Endothelial cell of umbilical vein (primary cell): Measurements from ENCODE around the gene MDFIC. TPM values are rescaled to one million over a fixed set of nuclear protein-coding genes. Genes with fewer than 3 reads are reported as not detected.

Experiments used
- BruUV-seq: library from RNA; stranded (reverse); fragments of 400-500 nt; replicated peaks from 2 replicates; lab custom pipeline; 2021; lab: Mats Ljungman, UMichigan
- CTCF ChIA-PET: fragments of 300-600, 350-600 bp; sonication (Branson Sonifier 250); formaldehyde crosslinking; loops from one replicate; lab custom pipeline; 2021; ENCODE audit warnings: antibody characterized with exemption, inconsistent platforms; lab: Charles Lee
- POLR2A ChIA-PET: fragments of 300-600, 350-600 bp; sonication (Branson Sonifier 250); formaldehyde crosslinking; loops from one replicate; lab custom pipeline; 2021; ENCODE audit warnings: antibody characterized with exemption, inconsistent platforms; lab: Charles Lee
- DNase-seq: peaks from one replicate; pipeline ENCODE4 v3.0.0-alpha.2; 2011; ENCODE audit warnings: low read depth, low spot score
- FAIRE-seq: peaks from 2 replicates; lab custom pipeline; 2011; peaks lifted over from hg19 to GRCh38; lab: Jason Lieb, UNC
- H2AFZ ChIP-seq: 2 replicates; pipeline ENCODE4 v1.6.0; 2012; ENCODE audit warnings: low read depth, low read length, control low read depth, inconsistent platforms
- H3K27ac ChIP-seq: 2 replicates; pipeline ENCODE4 v1.5.1; 2011; ENCODE audit warnings: low read depth, mild to moderate bottlenecking, control low read depth, low read length, moderate library complexity; ENCODE audit not compliant: insufficient read depth
- H3K27me3 ChIP-seq, 2 experiments: 2 replicates each; pipeline versions ENCODE4 v1.6.0 to v1.6.1; 2011; ENCODE audit warnings: low read length in 2 of 2, mixed read lengths in 1 of 2; ENCODE audit not compliant: control insufficient read depth in 2 of 2, insufficient read depth in 2 of 2
- H3K36me3 ChIP-seq, 2 experiments: 2 replicates in 1 of 2; 3 replicates in 1 of 2; pipeline ENCODE4 v1.5.1; 2011; ENCODE audit warnings: low read length in 2 of 2, mild to moderate bottlenecking in 1 of 2, moderate library complexity in 1 of 2; ENCODE audit not compliant: control insufficient read depth in 2 of 2, insufficient read depth in 2 of 2; ENCODE audit errors: extremely low read depth in 1 of 2
- H3K4me1 ChIP-seq: 3 replicates; pipeline ENCODE4 v1.5.1; 2011; ENCODE audit warnings: mild to moderate bottlenecking, low read length; ENCODE audit not compliant: control insufficient read depth, insufficient read depth; ENCODE audit errors: extremely low read depth
- H3K4me2 ChIP-seq: 2 replicates; pipeline ENCODE4 v1.6.1; 2011; ENCODE audit warnings: low read length, control low read depth, mixed read lengths; ENCODE audit not compliant: insufficient read depth
- H3K4me3 ChIP-seq, 3 experiments: fragments of 200-600 bp in 1 of 3; sonication (generic), shearing (Covaris generic) in 1 of 3; replicated peaks in 1 of 3; 2 replicates each; pipeline ENCODE4 v1.5.1; 2011 to 2016; ENCODE audit warnings: control low read depth in 3 of 3, low read length in 3 of 3, mild to moderate bottlenecking in 2 of 3, inconsistent platforms in 1 of 3, low read depth in 1 of 3, moderate library complexity in 1 of 3; ENCODE audit not compliant: insufficient read depth in 1 of 3
- H3K79me2 ChIP-seq: 2 replicates; pipeline ENCODE4 v1.6.0; 2012; ENCODE audit warnings: low read length, inconsistent platforms; ENCODE audit not compliant: control insufficient read depth, insufficient read depth
- H3K9ac ChIP-seq: replicated peaks from 2 replicates; pipeline ENCODE3; 2011; ENCODE audit warnings: low read length, control low read depth; ENCODE audit not compliant: insufficient read depth; ENCODE audit errors: extremely low read depth
- H3K9me1 ChIP-seq: replicated peaks from 3 replicates; pipeline ENCODE4 v1.6.0; 2011; ENCODE audit warnings: mild to moderate bottlenecking, low read length; ENCODE audit not compliant: control insufficient read depth, insufficient read depth; ENCODE audit errors: extremely low read depth
- H3K9me3 ChIP-seq: replicated peaks from 2 replicates; pipeline ENCODE4 v1.5.1; 2012; ENCODE audit warnings: low read length, inconsistent platforms; ENCODE audit not compliant: control insufficient read depth, insufficient read depth
- H4K20me1 ChIP-seq: replicated peaks from 2 replicates; pipeline ENCODE3; 2011; ENCODE audit warnings: mild to moderate bottlenecking, low read length; ENCODE audit not compliant: control insufficient read depth, insufficient read depth; ENCODE audit errors: extremely low read depth
- EZH2 ChIP-seq: IDR thresholded peaks from 2 replicates; pipeline ENCODE4 v1.6.1; 2012; ENCODE audit warnings: borderline replicate concordance, low read depth, mild to moderate bottlenecking, moderate library complexity, low read length, inconsistent platforms; ENCODE audit not compliant: severe bottlenecking
- FOS ChIP-seq: IDR thresholded peaks from 2 replicates; pipeline ENCODE4 v1.6.1; 2011; ENCODE audit warnings: mild to moderate bottlenecking, low read length, moderate library complexity, borderline replicate concordance; ENCODE audit not compliant: insufficient read depth
- GATA2 ChIP-seq: IDR thresholded peaks from 2 replicates; pipeline ENCODE4 v1.7.0; 2011; ENCODE audit warnings: low read depth, mild to moderate bottlenecking, moderate library complexity, mixed read lengths, low read length; ENCODE audit not compliant: insufficient read length, insufficient read depth
- JUN ChIP-seq: IDR thresholded peaks from 2 replicates; pipeline ENCODE4 v1.6.1; 2011; ENCODE audit warnings: borderline replicate concordance, low read depth; ENCODE audit not compliant: insufficient read length, insufficient read depth
- MAX ChIP-seq: IDR thresholded peaks from 2 replicates; pipeline ENCODE4 v1.6.1; 2011; ENCODE audit not compliant: insufficient read depth, insufficient read length
- MYC ChIP-seq: IDR thresholded peaks from one replicate; pipeline ENCODE4 v1.6.1; 2011; ENCODE audit warnings: mild to moderate bottlenecking, low read depth, low read length
- POLR2A ChIP-seq: IDR thresholded peaks from 2 replicates; pipeline ENCODE4 v1.6.1; 2012; ENCODE audit warnings: low read depth, mild to moderate bottlenecking, control low read depth, low read length
- POLR2AphosphoS5 ChIP-seq: IDR thresholded peaks from 2 replicates; pipeline ENCODE4 v1.6.1; 2012; ENCODE audit warnings: low read depth, mild to moderate bottlenecking, control low read depth, low read length, moderate library complexity; ENCODE audit not compliant: insufficient read depth
- dilution Hi-C: fragments of 300-500 bp; cut with MboI; formaldehyde crosslinking; loops from one replicate; pipeline ENCODE4 v1.15.0; 2019; ENCODE audit warnings: low sequenced_read_pairs; ENCODE audit not compliant: extremely low pct_ligation_motif_present
- intact Hi-C: fragments of 100-400 bp; cut with micrococcal nuclease; formaldehyde crosslinking; loops from one replicate; pipeline ENCODE4 v1.10.0; 2022
- polyA plus RNA-seq, 4 experiments: library from polyadenylated mRNA; depleted of rRNA in 3 of 4; stranded (reverse) in 3 of 4; unstranded in 1 of 4; fragments of >200 nt; gene quantifications; 2 replicates each; pipeline versions ENCODE4 v1.2.1 to v1.2.3, GENCODE V29; 2011 to 2012; ENCODE audit warnings: missing spikeins in 1 of 4
- total RNA-seq: library from RNA; stranded (reverse); gene quantifications from 2 replicates; pipeline ENCODE4 v1.2.3, GENCODE V29; 2021
- TF ChIP-seq, protein P1 (sequence below), 2 donors: IDR thresholded peaks; 1 replicate in 1 of 2; 2 replicates in 1 of 2; pipeline ENCODE4 v1.5.1; 2011; ENCODE audit warnings: low read length in 2 of 2, mild to moderate bottlenecking in 2 of 2, moderate library complexity in 2 of 2, control low read depth in 1 of 2, inconsistent platforms in 1 of 2, low read depth in 1 of 2; ENCODE audit not compliant: insufficient read depth in 1 of 2; ENCODE audit errors: extremely low read depth in 1 of 2

MDFIC gene
- total and polyA plus RNA-seq, 2 donors (not counting 3 experiments of a cell fraction or from before 2014, with no cell fraction given) = 6.5 to 14.2 TPM

DNA sequence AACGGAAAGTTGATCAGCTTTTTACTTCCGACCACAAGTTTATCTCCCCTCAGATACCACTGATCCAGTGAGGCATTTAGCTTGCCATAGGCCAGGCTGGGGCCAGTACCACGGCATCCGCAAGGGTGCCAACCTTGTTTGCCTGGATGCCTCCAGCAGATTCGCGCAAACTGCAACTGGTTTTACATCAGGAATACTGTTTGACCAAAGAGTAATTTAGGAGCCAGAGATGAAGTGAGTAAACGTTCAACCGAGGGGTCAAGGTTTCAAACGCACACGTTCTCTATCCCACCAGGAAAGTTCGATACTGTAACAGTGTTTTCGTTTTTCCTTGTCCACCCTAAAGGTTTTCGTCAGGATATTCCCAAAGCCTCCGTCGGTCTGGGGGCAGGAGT, 266 bp upstream of the MDFIC start:
- Histone ChIP-seq H4K20me1 (no peaks in the 10 kb centered on the region), H3K27me3 (peaks cover 0 to 2% of the 10 kb centered on the region in 2 experiments), H3K9ac (peak overlapping the region; percentile 93), H3K79me2 (no peaks in the 10 kb centered on the region), H3K36me3 (no peaks in the 10 kb centered on the region), H3K9me3 (no peaks in the 10 kb centered on the region), H3K4me2 (no peak overlapping the region), H3K27ac (no peak overlapping the region), H3K4me1 (peaks cover 3% of the 10 kb centered on the region), H2AFZ (peak overlapping the region; percentile 93), H3K4me3 (peak overlapping the region in 2 of 3 experiments; percentile 60 to 73), H3K9me1 (no peaks in the 10 kb centered on the region)
- intact Hi-C loops = loop anchor here (2.0 to 10.0 kb wide), 4 partner anchors 175 to 839 kb away; no protein-coding TSS in a partner anchor
- POLR2A ChIA-PET = no interaction called here
- CTCF ChIA-PET = interaction anchor here (1.1 to 1.2 kb wide), 2 partner anchors 27 to 56 kb away, joined by 3 to 5 read pairs; no protein-coding TSS in a partner anchor
- FAIRE-seq (peak; percentile 38), DNase-seq (peak; percentile 11)
- dilution Hi-C loops = no loop called here
- no peak for TF ChIP-seq MAX
- no peak for TF ChIP-seq JUN
- no peak for TF ChIP-seq FOS
- TF ChIP-seq POLR2AphosphoS5 = no peak
- TF ChIP-seq, protein P1, sequence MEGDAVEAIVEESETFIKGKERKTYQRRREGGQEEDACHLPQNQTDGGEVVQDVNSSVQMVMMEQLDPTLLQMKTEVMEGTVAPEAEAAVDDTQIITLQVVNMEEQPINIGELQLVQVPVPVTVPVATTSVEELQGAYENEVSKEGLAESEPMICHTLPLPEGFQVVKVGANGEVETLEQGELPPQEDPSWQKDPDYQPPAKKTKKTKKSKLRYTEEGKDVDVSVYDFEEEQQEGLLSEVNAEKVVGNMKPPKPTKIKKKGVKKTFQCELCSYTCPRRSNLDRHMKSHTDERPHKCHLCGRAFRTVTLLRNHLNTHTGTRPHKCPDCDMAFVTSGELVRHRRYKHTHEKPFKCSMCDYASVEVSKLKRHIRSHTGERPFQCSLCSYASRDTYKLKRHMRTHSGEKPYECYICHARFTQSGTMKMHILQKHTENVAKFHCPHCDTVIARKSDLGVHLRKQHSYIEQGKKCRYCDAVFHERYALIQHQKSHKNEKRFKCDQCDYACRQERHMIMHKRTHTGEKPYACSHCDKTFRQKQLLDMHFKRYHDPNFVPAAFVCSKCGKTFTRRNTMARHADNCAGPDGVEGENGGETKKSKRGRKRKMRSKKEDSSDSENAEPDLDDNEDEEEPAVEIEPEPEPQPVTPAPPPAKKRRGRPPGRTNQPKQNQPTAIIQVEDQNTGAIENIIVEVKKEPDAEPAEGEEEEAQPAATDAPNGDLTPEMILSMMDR (IDR thresholded peaks at IDR 0.05; ENCODE audit: extremely low read depth in 1 of 2, insufficient read depth in 1 of 2, low read depth in 1 of 2, low read length in 2 of 2) = no peak
- TF ChIP-seq GATA2 = no peak
- TF ChIP-seq MYC = no peak
- TF ChIP-seq EZH2 = no peak
- no peak for TF ChIP-seq POLR2A
- no TSS peak for BruUV-seq
